ENCODE data around the gene ADORA3.
A peak's percentile ranks its signal among the peaks of the same experiment; 100 is the strongest.

The ADORA3 gene

DNA sequence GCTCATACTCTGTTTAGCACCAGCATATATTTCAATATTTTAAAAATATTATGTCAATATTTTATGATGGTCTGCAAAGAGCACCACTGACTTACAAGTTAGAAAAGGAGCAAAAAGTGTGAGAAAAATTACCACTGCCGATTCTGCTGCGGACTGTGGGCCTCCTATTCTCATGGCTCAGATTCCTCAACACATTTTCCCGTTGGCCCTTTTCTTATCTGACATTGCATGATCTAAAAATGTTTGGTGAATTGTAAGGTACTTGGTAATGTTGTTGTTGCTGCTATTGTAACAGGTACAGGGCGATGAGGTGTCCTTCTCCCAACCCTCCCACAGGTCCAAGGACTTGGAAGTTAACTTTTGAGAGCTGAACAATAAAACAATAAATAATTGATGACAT, 28.9 kb downstream of the ADORA3 start:
- no peak for DNase-seq (ENCODE audit: low read depth)

DNA sequence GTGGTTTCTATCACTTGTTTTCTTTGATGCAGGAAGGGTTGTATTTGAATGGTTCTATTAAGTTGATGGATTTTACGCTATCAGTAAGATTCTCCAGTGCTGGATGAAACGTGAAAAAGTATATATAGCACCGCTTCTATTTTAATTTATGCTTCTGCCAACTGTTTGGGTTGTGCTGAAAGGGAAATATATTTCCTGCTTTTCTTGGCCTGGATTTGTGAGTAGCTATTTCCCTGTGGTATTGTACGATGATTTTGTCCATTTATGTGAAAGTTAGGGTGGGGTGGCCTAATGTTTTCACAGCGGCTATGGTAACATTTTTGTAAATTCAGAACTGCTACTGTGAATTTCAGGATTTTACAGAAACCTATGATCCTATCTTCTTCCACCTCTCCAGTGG, 29.3 kb downstream of the ADORA3 start:
- no peak for DNase-seq (ENCODE audit: low read depth)

DNA sequence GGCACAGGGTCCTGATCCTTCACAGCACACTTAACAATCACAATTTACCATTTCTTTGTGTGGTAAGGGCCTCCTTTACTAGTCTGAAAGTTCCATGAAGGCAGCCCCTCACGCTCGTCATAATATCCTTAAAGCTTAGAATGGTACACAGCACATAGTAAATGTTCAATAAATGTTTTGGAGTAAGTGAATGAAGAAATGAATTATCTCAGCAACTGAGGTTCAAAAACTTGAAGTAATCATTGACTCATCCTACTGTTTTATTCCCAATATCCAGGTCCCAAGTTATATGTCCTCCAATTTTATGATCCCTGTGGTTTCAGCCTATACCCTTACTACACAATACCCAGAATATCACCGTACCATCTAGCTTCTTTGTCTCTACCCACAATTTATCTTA, 31.9 kb downstream of the ADORA3 start:
- no peak for DNase-seq (ENCODE audit: low read depth)

DNA sequence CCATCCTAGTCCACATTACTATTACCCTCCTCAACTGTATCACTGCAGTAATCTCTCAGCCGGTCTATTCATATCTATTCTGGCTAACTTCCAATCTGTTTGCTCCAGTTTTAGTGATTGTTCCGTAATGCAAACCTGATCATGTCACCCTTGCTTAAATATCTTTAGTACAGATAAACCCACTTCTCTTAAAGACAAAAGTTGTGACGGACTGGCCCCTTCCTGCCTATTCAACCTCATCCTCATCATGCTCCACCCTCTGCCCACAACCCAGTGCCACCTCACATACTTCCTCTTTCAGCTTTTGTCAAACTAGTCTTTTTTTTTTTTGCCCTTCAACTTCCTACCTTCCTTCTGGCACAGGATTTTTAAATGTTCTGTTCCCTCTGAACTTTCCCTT, 32.4 kb downstream of the ADORA3 start:
- DNase-seq (ENCODE audit: low read depth), result no peak

DNA sequence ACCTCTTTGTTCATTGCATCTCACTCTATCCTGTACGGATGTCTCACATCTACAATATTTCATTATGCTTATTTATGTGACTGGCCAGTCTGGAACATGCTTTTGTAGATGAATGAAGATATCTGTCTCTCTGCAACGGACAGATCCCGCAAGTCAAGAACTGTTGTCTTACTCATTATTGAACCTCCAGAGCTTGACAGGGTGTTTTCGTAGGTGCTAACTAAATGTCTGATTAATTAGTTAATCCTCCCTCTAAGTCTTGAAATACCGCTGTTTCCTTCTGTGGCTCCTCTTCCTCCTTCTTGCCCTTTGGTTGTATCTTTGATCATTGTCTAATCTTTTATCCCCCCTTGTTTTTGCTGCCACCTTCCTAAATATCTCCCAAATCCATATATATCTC, 32.8 kb downstream of the ADORA3 start:
- DNase-seq (ENCODE audit: low read depth), result no peak

DNA sequence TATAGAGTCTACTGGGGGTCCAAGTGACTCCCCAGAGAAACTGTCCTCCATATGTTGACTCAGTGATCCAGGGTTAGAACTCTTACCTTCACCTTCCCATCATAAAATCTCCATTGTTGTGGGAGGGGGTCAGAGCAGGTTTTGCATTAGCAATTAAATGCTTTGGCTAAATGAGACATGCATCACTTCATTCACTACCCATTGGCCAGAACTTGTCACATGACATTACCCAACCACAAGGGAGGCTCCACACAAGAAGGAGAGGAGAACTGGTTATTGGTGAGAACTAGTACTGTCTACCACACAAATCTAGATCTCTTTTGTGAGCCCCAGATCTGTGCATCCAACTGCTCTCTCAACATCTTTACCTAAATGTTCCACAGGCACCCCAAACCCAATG, 33.9 kb downstream of the ADORA3 start:
- DNase-seq (ENCODE audit: low read depth), result no peak

DNA sequence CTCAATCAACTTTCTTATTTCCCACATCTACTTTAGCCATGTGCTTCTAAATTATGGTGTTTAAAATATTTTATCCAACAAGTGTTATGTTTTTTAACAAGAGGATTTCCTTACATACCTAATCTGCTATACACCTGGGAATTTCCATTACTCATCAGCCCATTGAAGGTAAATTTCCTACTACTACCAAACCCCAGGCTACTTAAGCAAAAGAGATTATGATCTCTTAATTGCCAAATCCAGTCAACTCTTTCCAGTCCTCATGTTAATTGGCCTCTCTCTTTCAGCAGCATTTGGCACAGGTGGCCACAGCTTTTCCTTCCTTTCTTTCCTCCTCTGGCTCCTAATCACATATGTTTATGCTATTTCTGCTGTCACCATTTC, 34.7 kb downstream of the ADORA3 start:
- no peak for DNase-seq (ENCODE audit: low read depth)

DNA sequence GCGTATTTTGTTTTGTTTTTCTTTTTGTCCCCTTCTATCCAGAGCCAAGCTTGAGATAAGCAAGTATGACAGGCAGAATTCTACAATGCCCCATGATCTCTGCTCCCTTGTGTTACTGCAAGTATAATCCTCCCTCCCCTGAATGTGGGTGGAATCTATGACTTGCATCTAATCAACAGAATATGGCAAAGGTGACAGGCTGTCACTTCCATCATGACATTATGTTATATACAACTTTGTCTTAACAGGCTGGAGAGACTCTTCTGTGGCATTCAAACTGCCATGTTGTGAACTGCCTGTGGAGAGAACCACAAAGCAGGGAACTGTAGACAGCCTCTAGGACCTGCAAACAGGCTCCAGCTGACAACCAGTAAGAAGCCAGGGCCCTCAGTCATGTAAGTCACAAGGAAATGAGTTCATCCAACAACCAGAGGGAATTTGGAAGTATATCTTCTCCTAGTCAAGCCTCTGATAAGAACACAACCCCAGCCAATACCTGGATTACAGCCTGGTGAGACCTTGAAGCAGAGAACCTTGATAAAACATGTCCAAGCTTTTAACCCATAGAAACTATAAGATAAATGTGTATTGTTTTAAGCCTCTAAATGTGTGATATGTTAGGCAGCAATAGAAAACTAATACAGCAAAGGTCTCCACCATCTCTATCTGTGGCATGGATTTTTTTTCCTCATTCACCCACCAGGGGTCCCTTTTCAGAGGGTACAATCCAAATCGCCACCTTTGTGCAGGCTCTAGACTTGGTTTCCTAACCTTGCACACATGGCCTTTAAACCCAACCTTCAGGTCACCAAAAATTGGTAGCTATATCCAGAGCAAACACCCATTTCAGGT, 35.3 kb downstream of the ADORA3 start:
- no peak for DNase-seq (ENCODE audit: low read depth)

DNA sequence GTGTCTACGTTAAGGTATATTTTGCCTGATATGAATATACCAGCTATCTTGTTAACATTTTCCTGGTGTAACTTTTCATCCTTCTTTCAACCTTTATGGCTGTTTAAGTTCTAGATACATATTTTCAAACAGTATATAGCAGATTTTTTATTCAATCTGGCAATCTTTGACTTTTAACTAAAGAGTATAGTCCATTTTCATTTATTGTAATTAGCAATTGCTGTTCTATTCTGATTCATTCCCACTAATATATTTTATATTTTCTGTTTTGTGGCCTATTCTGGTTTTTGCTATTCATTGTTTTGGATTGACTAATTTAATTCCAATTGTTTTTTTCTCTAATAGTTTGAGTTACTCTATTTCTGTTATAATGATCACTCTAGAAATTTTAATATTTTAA, 37.0 kb downstream of the ADORA3 start:
- no peak for DNase-seq (ENCODE audit: low read depth)

DNA sequence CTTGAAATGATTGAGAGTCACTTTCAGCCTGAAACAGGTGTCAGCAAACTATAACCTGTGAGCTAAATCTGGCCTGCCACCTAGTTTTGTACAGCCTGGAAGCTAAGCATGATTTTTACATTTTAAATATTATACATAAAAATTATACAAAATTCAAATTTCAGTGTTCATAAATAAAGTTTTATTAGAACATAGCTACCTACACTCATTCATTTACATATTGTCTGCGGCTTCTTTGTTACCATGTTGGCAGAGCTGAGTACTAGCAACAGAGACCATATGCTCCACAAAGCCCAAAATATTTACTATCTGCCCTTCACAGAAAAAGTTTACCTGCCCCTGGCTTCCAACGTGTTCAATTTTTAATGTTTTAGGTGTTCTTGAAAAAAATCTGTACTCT, 37.7 kb downstream of the ADORA3 start:
- DNase-seq (ENCODE audit: low read depth), result no peak

DNA sequence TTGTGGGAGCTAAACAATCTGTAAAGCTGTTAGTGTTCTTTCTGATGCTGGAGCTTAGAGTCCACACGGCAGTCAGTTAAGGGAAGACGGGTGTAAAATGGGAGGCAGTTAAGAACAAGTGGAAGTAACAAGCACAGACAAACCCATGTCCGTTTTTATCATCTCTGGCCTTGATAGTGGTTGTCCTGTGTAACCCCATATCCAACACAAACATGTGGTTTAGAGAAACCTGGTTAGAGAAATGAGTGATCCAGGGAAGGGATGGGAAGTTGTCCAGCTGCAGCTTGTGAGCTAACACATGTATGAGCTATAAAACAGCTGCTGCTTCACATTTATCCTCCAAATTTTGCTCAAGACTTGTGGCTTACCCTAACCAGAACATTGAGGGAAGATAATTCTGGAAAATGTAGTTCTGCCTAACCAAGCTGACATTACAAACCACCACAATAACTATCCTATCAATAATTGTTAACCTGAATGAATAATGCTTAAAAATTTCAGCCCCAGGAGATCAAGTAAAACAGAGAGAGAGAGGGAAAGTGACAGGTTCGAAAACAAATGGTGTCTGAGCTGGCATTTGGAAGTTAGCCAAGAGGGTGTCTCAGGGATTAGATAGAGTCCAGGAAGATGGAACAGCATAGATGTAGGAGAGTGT, 40.3 kb downstream of the ADORA3 start:
- DNase-seq (ENCODE audit: low read depth), result peak; percentile 17

DNA sequence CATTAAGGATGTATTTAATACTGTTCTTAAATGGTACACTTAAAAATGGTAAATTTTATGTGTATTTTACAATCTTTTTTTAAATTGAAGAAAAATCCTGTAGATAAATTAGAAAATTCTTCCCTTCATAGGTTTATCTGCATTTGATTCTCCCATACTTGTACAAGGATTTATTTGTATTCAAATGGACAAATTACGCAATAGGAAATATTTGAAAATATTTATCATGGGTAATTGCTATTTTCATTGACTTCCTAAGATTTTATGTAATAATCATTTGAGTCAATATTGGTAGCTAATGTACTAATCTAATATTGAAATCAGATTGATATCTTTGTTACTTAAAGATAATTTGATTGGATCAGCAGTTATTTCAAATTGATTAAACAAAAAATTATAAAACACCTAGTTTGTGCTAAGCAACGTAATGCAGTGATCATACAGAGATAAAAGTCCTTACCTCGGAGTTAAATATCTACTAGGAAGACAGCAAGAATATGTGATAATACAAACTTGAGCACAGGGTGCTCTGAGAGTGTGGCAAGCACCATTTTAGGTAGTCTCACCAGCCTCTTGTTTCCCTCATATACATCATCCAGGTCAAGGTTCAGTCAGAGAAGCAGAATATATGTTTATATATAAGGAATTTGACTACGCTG, 40.9 kb downstream of the ADORA3 start:
- DNase-seq (ENCODE audit: low read depth), result no peak

DNA sequence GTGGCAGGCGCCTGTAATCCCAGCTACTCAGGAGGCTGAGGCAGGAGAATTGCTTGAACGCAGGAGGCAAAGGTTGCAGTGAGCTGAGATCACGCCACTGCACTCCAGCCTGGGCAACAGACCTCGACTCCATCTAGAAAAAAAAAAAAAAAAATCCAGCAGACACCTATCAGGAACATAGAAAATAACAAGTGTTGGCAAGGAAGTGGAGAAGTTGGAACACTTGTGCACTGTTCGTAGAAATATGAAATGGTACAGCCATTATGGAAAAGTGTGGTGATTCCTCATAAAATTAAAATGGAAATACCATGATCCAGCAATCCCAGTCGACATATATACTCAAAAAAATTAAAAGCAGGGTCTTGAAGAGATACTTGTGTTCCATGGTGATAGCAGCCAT, 41.7 kb downstream of the ADORA3 start:
- DNase-seq (ENCODE audit: low read depth), result no peak

DNA sequence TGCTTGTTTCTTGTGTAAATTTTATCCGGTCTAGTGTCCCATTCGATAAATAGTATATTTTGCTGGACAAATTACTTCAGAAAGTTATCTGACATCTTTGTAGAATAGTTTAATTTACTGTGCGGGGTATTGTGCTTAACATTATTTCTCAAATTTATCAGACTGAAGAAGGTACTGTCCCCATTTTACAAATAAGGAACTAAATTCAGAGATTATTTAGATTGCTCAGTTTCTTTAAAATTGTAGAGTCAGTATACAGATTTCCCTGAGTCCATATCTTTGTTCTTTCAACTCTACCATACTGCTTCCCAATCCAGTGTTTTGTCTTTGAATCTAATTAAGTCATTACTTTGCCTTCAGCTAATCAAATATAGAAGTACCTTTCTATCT, 47.8 kb downstream of the ADORA3 start:
- no peak for DNase-seq (ENCODE audit: low read depth)

DNA sequence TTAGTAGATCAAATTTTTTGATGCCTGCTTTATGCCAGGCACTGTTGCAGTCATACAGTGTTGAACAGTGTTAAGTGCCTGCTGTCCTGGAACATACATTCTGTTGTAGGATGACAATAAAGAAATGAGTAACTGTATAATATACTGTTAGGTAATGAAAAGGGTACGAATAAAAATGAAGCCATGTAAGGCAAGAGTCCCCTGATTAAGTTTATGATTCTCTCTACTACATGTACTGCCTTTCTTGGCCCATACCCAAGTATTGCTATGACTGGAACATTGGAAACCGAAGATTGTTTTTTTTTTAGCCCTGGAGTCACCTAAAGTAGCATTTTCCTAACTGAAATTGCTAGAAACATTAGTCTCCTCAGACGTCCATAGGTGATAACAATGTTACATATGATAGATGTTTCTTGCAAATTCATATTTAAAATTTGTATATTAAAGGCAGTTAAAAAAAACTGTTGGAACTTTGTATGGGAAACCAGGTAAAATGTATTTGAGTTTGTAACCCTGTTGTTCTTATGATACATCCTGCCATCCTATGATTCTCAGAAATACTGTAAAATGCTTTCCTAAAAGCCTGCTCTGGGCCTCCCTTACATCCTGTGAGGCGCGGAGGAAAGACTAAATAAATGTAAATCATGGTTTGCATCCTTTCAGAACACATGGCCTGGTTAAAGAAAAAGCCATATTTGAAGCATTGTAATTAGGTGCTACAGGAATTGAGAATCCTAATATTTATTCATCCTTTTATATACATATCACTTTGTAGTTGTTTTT, 48.4 kb downstream of the ADORA3 start:
- DNase-seq (ENCODE audit: low read depth), result no peak

DNA sequence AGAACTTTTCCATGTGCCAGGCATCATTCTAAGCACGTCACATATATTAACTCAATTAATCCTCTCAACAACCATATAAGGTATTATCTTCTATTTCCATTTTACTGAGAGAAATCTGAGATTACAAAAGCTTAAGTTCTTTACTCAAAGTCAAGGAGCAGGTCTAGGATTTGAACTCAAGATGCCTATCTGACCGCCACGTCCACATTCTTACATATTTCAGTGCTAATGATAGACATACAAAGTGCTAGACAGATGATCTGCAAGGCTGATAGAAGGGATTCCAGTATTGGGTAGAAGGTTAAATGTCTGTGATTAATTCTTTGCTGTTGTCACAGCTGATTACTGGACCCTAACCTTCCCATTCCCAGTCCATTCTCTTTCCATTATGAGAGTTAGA, 49.7 kb downstream of the ADORA3 start:
- no peak for DNase-seq (ENCODE audit: low read depth)

DNA sequence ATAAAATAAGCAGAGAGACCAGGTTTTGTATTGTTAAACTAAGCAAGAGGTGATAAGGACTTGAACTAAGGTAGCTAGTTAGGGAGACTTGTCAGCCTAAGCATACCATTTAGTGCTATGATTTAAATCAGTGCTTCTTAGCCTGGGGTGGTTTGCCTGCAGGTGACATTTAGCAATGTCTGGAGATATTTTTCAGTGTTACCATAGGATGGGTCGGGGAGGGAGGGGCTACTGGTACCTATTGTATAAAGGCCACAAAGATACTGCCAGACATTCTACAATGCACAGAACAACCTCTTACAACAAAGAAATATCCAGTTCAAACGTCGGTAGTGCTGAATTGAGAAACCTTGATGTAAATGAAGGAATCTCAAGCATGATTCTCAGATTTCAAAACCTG, 50.9 kb downstream of the ADORA3 start:
- DNase-seq (ENCODE audit: low read depth), result no peak

DNA sequence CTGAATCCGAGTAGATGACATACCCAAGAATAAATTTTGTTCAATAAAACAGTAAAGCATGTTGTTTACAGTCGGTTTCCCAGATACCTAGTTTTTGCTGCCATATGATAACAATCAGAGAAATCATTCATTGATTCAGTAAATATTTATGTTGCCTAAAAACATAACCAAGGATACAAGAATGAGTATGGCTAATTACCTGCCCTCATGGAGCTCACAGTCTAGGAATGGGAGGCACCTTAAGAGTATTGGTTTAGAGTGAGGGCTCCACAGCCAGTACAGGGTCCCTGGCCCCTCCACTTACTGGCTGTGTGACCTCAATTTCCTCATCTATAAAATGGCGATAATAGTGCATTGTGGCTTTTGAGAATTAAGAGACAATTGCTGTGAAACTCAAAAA, 53.2 kb downstream of the ADORA3 start:
- DNase-seq (ENCODE audit: low read depth), result no peak

DNA sequence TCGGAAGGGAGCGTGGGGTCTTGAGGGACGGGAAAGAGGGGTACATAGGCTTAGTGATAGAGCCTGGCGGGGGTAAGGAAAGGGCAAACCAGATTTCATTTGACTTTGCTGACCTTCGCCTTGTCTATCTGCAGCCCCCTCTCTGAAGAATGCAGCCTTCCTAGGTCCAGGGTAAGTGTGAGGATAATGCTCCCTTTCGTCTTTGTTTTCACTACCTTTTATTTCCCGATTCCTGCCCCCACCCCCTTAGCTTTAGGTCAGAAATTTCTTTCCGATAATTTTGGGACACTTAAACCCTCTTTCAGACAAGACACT, 53.8 kb downstream of the ADORA3 start:
- DNase-seq (ENCODE audit: low read depth), result no peak

All from GM04503 (cell line).